Right forelimb (tissue), 1 donor: ENCODE data around the gene ITPR1.

Experiments
- DNase-seq: peaks from one replicate; pipeline ENCODE4 v3.0.0-alpha.2; 2018

ITPR1 gene

DNA sequence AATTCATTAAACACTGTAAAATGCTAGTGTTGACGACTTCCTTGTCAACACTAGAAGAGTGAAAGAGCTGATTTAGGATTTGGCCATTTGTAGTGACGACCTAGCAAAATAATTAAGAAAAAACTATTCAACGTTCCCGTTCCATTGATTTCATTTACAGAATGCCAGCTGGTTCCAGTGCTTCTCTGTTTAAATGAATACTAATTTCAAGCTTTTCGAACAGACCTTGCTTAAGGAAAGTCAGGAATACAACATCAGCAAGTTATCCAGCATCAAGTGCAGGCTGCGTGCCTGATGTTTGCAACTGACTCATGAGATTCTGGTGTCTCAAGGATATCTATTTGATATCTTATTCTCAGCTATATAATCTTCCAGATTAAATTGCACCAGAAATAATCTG is 387.7 kb downstream of the ITPR1 start:
- no peak for DNase-seq

DNA sequence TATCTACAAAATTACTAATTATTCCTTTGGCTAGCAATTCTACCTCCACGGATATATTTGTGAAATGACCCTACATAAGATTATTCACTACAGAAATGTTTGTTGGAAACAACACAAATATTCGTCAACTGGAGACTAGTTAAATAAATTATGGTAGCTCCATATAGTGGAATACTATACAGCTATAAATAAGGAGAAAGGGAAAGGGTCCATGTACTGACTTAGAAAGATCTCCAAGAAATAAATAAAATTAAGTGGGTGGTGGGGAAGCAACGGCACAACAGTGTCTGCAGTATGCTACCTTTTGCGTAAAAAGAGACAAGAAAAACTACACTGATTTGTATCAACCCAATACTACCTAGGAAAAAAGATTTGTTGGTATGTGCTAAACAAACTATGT is 389.4 kb downstream of the ITPR1 start:
- no peak for DNase-seq

DNA sequence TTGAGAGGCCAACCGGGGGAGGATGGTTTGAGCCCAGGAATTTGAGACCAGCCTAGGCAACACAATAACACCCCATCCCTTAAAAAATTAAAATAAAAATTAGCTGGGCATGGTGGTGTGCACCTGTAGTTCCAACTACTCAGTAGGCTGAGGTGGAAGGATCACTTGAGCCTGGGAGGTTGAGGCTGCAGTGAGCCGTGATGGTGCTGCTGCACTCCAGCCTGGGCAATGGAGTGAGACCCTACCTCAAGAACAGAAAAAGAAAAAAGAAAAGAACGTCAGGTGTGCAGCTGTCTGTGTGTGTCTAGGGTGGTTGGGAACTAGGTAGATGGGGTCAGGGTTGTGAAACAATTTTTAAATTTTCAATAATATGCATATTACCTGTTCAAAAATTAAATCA is 389.9 kb downstream of the ITPR1 start:
- DNase-seq: no peak

DNA sequence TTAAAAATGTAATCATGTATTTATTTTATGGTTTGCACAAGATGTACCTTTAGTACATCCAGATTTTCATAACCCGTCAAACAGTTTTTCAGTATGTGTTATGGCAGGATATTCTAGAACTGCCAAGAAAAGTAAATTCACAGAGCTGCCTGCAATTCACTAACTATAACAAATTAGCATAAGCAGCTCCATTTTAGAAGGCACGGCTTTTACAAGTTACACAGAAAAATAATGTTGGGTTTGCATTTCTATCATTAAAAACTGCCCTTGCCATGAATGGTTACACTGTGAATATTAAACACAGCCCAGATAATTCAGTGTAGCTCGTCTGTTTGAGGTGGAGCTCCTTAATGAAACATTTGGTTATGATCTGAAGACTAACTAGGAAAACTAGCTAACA is 391.7 kb downstream of the ITPR1 start:
- DNase-seq: no peak

DNA sequence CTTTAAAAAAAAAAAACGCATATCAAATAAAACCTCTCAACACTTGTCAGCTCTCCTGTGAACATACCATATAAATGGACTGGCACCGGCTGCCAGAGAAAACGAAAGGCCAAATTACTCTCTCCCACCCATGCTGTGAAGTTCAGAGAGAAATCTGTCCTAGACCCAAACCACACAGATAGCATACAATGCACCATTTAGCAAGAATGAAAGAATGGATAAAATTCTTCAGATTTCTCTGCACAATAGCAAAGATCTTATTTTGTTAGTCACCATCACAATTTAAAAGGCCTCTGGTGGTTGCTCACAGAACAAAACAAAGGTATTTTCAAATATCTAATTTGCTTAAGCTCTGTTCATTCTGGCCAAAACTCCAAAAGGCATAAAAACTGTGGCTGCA is 392.2 kb downstream of the ITPR1 start:
- no peak for DNase-seq

DNA sequence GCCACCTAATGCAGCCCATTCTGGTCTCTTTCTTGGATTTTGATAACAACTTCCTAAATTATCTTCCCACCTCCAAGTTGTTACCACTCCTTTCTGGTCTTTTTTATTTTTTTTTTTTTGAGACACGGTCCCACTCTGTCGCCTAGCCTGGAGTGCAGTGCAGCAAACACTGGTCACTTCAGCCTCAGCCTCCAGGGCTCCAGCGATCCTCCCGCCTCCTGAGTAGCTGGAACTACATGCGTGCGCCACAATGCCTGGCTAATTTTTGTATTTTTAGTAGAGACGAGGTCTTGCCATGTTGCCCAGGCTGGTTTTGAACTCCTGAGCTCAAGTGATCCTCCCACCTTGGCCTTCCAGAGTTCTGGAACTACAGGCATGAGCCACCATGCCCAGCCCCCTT is 393.3 kb downstream of the ITPR1 start:
- no peak for DNase-seq

DNA sequence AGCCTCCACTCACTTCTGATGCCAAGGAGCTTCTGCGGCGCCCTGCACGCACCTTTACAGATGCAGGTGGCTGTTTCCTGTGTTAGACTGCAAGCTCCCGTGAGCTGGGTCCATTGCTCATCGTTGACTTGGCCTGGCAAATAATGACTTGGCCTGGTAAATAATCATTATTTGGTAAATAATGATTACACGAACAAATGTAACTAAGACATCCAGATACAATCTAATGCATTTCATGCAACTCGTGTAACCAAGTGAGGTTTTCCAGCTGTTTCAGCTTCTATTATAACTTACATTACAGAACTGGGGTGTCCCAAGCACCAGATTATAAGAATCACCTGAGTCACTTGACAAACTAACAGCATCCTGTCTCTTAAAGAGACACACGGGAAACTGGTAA is 394.0 kb downstream of the ITPR1 start:
- no peak for DNase-seq

DNA sequence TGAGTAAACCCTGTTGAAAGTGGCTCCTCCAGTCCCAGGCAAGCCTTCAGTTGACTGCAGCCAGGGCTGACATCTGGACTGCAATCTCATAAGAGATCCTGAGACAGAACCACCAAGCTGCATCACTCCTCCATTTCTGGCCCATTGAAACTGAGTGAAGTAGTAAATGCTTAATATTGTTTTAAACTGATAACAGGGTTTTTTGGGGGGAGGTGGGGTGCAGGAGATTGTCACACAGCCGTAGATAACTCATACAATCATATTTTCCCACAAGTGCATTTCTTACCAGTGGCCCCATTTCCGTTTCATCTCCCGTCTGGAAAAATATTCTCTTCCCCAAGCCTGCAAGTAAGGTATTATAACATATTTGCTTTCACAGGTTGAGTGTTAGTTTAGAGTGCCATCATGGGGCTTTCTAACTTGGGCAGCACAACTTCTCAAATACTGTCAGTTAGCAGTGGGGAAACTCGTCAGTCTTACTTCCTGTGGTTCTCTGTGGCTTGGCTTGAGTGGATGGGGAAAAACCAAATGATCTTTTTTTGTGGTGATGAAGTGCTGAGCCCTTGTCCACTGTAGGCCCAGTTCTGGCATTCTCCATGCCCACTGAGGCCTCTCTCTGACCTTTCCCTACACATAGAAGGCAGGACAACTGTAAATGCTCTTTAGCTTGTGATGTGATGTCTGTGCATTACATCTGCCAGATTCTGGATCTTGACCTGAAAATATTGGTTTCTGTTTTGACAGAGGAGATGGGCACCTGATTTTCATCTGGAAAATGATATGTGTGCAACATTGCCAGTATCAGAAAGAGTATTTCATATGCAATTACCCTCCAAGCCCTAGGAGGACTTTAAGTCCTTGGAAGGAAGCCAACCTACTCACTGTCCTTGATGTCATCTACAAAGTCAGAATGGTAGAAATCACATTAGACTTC is 396.0 kb downstream of the ITPR1 start:
- DNase-seq: no peak

DNA sequence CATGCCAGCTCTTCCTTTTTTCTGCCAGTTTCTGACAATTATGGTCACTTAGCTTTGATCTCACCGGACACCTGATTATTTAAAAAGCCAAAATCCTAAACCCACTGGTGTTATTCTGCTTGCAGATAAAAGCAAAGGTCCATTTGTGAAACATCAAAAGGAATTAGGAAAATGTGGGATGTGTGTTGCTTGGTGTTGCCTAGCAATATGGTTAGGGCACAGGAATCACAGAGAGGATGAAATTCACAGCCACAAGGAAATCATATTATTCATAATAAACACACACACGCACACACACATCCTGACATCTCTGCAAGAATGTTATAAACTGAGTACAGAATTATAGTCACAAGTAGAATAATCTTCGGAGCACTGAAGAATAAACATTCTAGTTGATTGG is 396.7 kb downstream of the ITPR1 start:
- no peak for DNase-seq

DNA sequence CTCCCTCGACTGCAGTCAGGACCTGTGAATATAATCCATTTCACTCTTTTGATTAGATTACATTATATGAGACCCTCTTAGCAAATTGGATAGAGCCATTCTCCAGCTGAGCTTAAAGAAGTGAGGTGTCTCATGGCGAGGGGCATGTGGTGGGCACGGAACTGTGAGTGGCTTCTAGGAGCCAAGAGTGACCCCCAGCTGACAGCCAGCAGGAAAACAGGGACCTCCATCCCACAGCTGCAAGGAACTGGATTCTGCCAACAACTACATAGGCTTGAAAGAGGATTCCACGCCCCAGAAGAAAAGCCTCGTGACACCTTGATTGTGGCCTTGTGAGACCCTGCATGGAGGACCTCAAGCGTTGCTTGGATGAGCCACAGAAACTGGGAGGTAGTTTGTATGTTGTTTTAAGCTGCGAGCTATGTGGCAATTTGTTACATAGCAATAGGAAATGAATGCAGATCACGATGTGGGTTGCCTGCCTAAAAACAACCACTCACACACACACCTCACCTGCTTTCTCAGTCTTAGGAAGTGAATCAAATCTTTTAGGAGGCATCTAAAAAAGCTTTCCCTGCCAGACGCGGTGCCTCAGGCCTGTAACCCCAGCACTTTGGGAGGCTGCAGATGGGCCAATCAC is 401.9 kb downstream of the ITPR1 start:
- no peak for DNase-seq

DNA sequence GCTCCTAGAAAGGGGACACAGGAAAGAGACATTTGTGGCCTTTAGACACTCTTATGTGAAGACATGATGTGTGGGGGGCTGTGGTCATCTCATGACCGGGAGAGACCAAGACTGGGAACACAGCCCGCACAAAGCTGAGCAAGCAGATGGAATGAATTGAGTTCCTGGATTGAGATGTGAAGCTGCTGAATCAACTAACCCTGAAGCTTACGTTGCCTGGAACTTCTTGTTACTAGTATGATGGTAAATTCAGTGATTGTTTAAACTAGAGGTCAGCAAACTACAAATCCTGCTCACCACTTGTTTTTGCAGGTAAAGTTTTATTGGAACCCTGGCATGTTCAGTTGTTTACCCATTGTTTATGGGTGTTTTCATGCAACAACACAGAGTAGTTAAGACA is 402.7 kb downstream of the ITPR1 start:
- no peak for DNase-seq
